Neural progenitor cell (in vitro differentiated cells): ENCODE measurements around the gene ST6GAL1.

ENCODE experiments used
- EZH2 ChIP-seq: fragments of 200-600 bp; sonication (generic); IDR thresholded peaks from 2 replicates; pipeline ENCODE4 v1.6.1; 2017; ENCODE audit warnings: antibody characterized with exemption, mild to moderate bottlenecking, moderate library complexity
- TF ChIP-seq, protein P1 (sequence below): fragments of 200-600 bp; sonication (generic); IDR thresholded peaks from 2 replicates; pipeline ENCODE4 v1.5.1; 2017; ENCODE audit warnings: antibody characterized with exemption, mild to moderate bottlenecking

DNA sequence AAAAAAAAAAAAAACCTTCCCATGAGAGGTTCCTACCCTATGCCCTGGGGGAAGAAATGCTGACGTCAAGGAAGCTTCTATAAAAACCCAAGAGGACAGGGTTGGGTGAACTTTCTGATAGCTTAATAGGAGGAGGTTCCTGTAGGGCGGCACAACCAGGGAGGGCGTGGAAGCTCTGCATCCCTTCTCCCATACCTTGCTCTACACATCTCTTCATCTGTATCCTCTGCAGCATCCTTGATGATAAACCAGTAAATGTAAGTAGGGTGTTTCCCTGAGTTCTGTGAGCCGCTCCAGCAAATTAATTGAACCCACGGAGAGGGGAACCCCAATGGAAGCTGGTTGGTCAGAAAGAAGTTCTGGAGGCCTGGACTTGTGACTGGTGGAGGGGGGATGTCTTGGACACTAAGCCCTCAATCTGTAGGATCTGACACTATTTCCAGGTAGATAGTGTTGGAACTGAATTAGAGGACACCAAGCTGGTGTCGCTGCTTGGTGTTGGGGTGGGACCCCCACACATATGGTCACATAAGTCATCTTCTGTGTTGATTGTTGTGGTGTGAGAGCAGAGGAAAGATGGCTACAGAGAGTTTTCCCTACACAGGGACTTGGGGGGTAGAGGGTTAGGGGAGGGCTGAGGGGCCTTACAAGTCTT is 91.5 kb downstream of the ST6GAL1 start:
- TF ChIP-seq, protein P1, sequence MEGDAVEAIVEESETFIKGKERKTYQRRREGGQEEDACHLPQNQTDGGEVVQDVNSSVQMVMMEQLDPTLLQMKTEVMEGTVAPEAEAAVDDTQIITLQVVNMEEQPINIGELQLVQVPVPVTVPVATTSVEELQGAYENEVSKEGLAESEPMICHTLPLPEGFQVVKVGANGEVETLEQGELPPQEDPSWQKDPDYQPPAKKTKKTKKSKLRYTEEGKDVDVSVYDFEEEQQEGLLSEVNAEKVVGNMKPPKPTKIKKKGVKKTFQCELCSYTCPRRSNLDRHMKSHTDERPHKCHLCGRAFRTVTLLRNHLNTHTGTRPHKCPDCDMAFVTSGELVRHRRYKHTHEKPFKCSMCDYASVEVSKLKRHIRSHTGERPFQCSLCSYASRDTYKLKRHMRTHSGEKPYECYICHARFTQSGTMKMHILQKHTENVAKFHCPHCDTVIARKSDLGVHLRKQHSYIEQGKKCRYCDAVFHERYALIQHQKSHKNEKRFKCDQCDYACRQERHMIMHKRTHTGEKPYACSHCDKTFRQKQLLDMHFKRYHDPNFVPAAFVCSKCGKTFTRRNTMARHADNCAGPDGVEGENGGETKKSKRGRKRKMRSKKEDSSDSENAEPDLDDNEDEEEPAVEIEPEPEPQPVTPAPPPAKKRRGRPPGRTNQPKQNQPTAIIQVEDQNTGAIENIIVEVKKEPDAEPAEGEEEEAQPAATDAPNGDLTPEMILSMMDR: no peak
- TF ChIP-seq EZH2: no peak
